GM10266 (cell line): ENCODE data around the gene TPH2.

Experiments used
- DNase-seq: peaks from one replicate; pipeline ENCODE4 v3.0.0; 2012; ENCODE audit errors: extremely low spot score
- CTCF ChIP-seq: IDR thresholded peaks from 2 replicates; pipeline ENCODE4 v1.5.1; 2012; ENCODE audit warnings: mild to moderate bottlenecking, low read depth; ENCODE audit not compliant: control insufficient read depth, insufficient read depth; ENCODE audit errors: missing control alignments

TPH2 gene

GRCh38 chr12:72072592-72073212 is 134.1 kb downstream of the TPH2 start:
- no peak for TF ChIP-seq CTCF
- DNase-seq: no peak

GRCh38 chr12:72074065-72074464 is 135.4 kb downstream of the TPH2 start:
- no peak for DNase-seq
- no peak for TF ChIP-seq CTCF

GRCh38 chr12:72074956-72075355 is 136.3 kb downstream of the TPH2 start:
- DNase-seq: no peak
- no peak for TF ChIP-seq CTCF

GRCh38 chr12:72075401-72075800 is 136.8 kb downstream of the TPH2 start:
- no peak for DNase-seq
- no peak for TF ChIP-seq CTCF

GRCh38 chr12:72075891-72076557 is 137.4 kb downstream of the TPH2 start:
- DNase-seq: no peak
- TF ChIP-seq CTCF: no peak

GRCh38 chr12:72076558-72076915 is 137.9 kb downstream of the TPH2 start:
- no peak for TF ChIP-seq CTCF
- DNase-seq: no peak

GRCh38 chr12:72077111-72077820 is 138.6 kb downstream of the TPH2 start:
- no peak for TF ChIP-seq CTCF
- DNase-seq: no peak
